ENCODE measurements around the gene TMEM269.

Gene TMEM269

DNA sequence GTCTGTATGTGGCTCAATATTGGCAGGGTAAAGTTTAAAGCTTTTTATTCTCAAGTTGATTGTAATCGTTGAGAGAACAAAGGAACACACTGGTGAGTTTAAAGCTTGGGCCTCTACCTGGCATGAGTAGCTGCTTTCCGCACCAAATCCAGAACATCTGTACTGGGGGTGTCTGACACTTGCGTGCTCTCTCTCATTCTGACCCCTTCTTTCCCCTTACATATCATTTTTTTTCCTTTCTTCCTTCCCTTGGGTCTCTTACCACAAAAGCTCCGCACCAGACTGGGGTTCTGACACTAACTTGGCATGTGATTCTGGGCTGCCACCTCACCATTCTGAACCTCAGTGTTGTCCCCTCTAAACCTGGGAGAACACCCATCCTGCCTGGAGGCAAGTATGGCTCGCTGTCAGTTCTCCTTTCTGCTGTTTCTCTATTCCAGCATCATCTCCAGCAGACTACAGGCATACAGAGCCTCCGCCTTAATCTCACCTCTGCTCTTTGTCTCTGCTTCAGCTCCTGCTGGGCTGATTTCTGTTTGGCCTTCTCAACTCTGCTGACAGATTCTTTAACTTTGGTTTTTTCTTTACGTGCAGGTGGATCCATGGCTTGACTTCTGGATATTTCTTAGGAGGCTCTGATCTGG, 31.3 kb downstream of the TMEM269 start:
- Histone ChIP-seq H3K27ac (peak overlapping the region; percentile 20), H3K36me3 (replicated peaks) (no peaks in the 10 kb centered on the region), H3K27me3 (replicated peaks) (no peaks in the 10 kb centered on the region), H3K4me3 (ENCODE audit: low read depth, low read length) (peak overlapping the region; percentile 77)
- in situ Hi-C loops (cut with HindIII; ENCODE audit: low pct_ligation_motif_present, low sequenced_read_pairs) = no loop called here
- peak; percentile 2 for DNase-seq
- TF ChIP-seq, protein P1, sequence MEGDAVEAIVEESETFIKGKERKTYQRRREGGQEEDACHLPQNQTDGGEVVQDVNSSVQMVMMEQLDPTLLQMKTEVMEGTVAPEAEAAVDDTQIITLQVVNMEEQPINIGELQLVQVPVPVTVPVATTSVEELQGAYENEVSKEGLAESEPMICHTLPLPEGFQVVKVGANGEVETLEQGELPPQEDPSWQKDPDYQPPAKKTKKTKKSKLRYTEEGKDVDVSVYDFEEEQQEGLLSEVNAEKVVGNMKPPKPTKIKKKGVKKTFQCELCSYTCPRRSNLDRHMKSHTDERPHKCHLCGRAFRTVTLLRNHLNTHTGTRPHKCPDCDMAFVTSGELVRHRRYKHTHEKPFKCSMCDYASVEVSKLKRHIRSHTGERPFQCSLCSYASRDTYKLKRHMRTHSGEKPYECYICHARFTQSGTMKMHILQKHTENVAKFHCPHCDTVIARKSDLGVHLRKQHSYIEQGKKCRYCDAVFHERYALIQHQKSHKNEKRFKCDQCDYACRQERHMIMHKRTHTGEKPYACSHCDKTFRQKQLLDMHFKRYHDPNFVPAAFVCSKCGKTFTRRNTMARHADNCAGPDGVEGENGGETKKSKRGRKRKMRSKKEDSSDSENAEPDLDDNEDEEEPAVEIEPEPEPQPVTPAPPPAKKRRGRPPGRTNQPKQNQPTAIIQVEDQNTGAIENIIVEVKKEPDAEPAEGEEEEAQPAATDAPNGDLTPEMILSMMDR (IDR thresholded peaks at IDR 0.05; ENCODE audit: low read depth, low read length, missing control alignments) = no peak

DNA sequence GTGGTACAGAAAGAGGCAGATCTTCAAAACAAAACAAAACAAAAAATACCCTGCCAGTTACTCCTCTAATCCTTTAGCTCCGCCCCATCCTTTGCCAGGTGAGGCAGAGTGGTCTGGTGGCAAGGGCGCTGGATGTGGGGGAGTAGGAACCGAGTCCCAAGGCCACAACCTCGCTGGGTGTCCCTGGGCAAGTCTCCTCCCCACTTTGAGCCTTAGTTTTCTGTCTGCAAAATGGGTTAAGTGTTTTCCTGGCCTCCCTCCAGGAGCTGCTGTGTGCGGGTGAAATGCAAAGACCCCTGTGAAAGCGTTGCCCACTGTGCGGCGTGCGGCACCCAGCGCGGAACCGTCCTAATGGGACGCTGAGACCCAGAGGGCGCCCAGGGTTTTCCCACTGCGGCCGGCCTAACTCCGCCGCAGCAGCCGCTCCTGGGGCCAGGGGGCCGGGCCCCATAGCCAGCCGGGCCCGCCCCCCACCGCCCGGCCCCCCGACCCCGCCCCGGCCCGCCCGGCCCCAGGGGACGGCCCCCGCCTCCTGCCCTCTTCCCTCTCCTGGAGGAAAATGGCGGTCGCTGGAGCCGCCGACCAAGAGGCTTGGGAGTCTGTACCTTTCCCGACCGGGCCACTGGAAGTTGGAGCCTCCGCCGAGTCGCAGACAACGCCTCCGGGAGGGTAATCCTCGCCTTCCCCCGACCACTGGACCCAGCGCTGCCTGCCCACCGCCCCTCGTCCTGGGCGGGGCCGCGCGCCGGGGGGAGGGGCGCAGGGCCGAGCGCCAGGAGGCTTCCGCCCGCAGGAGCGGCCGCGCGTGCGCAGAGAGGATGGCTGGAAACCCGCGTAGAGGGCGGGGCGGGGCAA, 32.0 kb downstream of the TMEM269 start, which contains the start of the genes ERMAP and SVBP:
TSS of gene ERMAP (plus strand) at position 538 of the 855 bp plus-strand sequence. CDS start 13,327 bp downstream, outside the sequence.
TSS of gene SVBP (minus strand) at position 813 of the 855 bp plus-strand sequence. CDS start 853 bp downstream, outside the sequence.
- TF ChIP-seq, protein P1 (IDR thresholded peaks at IDR 0.05; ENCODE audit: low read depth, low read length, missing control alignments) = no peak

DNA sequence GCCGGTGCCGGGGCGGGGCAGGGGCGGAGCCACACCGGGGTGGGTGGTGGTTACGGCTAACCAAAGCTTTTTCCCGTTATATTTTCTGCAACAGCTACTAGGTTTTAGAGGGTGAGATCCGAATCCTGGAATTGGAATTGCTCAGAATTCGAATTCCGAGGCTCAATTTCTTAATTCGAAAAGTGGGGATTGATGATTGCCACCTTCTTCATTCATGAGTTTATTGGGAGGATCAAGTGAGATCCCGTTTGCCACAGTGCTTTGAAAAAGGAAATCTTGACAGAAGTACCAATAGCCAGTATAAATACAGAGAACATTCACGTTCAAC, 32.6 kb downstream of the TMEM269 start:
- in situ Hi-C loops (cut with HindIII; ENCODE audit: low pct_ligation_motif_present, low sequenced_read_pairs) = no loop called here
- peak overlapping the region; percentile 100 for H3K27ac ChIP-seq

More for the DNA sequence above, 32.0 kb downstream of the TMEM269 start, which contains the start of the genes ERMAP and SVBP:
- Histone ChIP-seq H3K36me3 (replicated peaks) (no peaks in the 10 kb centered on the region), H3K27me3 (replicated peaks) (no peaks in the 10 kb centered on the region), H3K27ac (peak within 1 kb of the TSS; percentile 100), H3K4me3 (ENCODE audit: low read depth, low read length) (peak within 1 kb of the TSS; percentile 77)
- in situ Hi-C loops (cut with HindIII; ENCODE audit: low pct_ligation_motif_present, low sequenced_read_pairs) = no loop called here
- DNase-seq = peak; percentile 77

DNA sequence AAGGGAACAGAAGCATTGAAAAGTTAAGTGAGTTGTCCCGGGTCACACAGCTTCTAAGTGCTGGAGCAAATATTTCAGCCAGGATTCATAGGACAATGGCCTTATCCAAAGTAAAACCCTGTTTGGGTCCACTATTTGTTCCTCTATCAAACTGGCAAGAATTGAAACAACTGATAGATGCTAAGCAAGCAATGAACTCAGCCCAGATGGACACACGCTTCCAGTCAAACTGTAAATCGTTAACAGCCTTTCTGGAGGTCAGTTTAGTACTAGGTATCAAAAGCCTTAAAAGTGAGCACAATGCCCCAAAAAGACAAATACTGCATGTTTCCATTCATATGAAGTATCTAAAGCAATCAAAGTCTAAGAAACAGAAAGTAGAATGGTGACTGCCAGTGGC, 33.2 kb downstream of the TMEM269 start:
- Histone ChIP-seq H3K36me3 (replicated peaks) (no peaks in the 10 kb centered on the region), H3K27me3 (replicated peaks) (no peaks in the 10 kb centered on the region), H3K4me3 (ENCODE audit: low read depth, low read length) (no peak overlapping the region), H3K27ac (no peak overlapping the region)
- TF ChIP-seq, protein P1 (IDR thresholded peaks at IDR 0.05; ENCODE audit: low read depth, low read length, missing control alignments) = no peak
- in situ Hi-C loops (cut with HindIII; ENCODE audit: low pct_ligation_motif_present, low sequenced_read_pairs) = no loop called here
- no peak for DNase-seq

More for the DNA sequence above, 32.6 kb downstream of the TMEM269 start:
- DNase-seq = no peak
- H3K36me3 ChIP-seq (replicated peaks) = no peaks in the 10 kb centered on the region
- TF ChIP-seq, protein P1 (IDR thresholded peaks at IDR 0.05; ENCODE audit: low read depth, low read length, missing control alignments) = no peak
- no peaks in the 10 kb centered on the region for H3K27me3 ChIP-seq (replicated peaks)
- H3K4me3 ChIP-seq (ENCODE audit: low read depth, low read length) = peak overlapping the region; percentile 49

DNA sequence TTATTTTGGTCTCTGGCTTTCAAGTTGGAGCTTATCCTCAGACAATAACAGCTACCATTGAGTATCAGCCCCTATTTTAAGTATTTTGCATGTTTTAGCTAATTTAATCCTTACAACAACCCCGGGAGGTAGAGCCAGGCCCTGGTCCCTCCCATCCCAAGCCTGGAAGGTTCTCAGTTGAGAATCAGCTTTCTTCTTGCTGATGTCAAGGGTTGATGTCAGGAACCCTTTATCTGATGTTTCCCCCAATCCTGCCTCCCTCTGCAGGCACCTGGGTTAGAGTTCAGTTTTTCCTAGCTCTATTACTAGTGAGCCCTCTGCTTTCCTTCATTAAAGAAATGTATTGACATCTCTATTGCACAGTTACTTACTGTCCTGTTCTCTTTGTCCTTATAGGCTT, 36.0 kb downstream of the TMEM269 start:
- TF ChIP-seq, protein P1 (IDR thresholded peaks at IDR 0.05; ENCODE audit: low read depth, low read length, missing control alignments) = no peak
- Histone ChIP-seq H3K4me3 (ENCODE audit: low read depth, low read length) (no peak overlapping the region), H3K36me3 (replicated peaks) (no peaks in the 10 kb centered on the region), H3K27ac (no peak overlapping the region), H3K27me3 (replicated peaks) (no peaks in the 10 kb centered on the region)
- in situ Hi-C loops (cut with HindIII; ENCODE audit: low pct_ligation_motif_present, low sequenced_read_pairs) = no loop called here
- no peak for DNase-seq

All from brain microvascular endothelial cell (primary cell).